Measurements from ENCODE around the gene HIPK1. TPM values are rescaled to one million over a fixed set of nuclear protein-coding genes. Genes with fewer than 3 reads are reported as not detected.

HIPK1 gene
- total RNA-seq, 1 donor from 2014 or later = 41.7 TPM

DNA sequence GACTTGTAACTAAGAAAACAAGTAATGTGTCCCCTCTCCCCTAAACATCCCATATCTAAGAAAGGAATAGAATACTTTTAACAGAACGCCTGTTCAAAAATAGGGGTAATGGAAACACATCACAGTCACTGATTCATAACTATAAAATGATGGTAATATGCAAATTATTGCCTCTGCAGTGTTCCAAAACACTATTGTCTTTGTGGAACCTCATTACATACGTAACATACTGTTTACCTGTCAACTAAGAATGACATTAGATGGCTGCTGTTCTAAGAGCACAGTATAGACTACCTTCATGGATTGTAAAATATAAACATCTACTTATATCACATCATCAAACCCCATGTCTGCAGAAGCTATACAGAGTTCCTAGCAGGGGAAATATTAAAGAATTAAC, 38.3 kb upstream of the HIPK1 start:
- Histone ChIP-seq H3K27ac (no peak overlapping the region), H3K4me1 (no peaks in the 10 kb centered on the region)
- intact Hi-C loops (cut with DNase I) = no loop called here

GRCh38 chr1:113891631-113892220, 37.4 kb upstream of the HIPK1 start:
- H3K27ac ChIP-seq = no peak overlapping the region
- TF ChIP-seq, protein P1, sequence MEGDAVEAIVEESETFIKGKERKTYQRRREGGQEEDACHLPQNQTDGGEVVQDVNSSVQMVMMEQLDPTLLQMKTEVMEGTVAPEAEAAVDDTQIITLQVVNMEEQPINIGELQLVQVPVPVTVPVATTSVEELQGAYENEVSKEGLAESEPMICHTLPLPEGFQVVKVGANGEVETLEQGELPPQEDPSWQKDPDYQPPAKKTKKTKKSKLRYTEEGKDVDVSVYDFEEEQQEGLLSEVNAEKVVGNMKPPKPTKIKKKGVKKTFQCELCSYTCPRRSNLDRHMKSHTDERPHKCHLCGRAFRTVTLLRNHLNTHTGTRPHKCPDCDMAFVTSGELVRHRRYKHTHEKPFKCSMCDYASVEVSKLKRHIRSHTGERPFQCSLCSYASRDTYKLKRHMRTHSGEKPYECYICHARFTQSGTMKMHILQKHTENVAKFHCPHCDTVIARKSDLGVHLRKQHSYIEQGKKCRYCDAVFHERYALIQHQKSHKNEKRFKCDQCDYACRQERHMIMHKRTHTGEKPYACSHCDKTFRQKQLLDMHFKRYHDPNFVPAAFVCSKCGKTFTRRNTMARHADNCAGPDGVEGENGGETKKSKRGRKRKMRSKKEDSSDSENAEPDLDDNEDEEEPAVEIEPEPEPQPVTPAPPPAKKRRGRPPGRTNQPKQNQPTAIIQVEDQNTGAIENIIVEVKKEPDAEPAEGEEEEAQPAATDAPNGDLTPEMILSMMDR (IDR thresholded peaks at IDR 0.05) = no peak
- H3K36me3 ChIP-seq = peaks cover 11 to 23% of the 10 kb centered on the region in 2 donors
- DNase-seq (ENCODE audit: low spot score in 2 of 2) = no peak
- H3K9me3 ChIP-seq = no peaks in the 10 kb centered on the region
- H3K4me3 ChIP-seq = no peak overlapping the region
- intact Hi-C loops (cut with DNase I) = no loop called here
- H3K27me3 ChIP-seq = no peaks in the 10 kb centered on the region
- H3K4me1 ChIP-seq = no peaks in the 10 kb centered on the region

More for the DNA sequence above, 38.3 kb upstream of the HIPK1 start:
- Histone ChIP-seq H3K27me3 (no peaks in the 10 kb centered on the region), H3K9me3 (no peaks in the 10 kb centered on the region), H3K36me3 (peaks cover 8 to 16% of the 10 kb centered on the region in 2 donors), H3K4me3 (no peak overlapping the region)
- TF ChIP-seq, protein P1 (IDR thresholded peaks at IDR 0.05) = no peak
- DNase-seq (ENCODE audit: low spot score in 2 of 2) = no peak

DNA sequence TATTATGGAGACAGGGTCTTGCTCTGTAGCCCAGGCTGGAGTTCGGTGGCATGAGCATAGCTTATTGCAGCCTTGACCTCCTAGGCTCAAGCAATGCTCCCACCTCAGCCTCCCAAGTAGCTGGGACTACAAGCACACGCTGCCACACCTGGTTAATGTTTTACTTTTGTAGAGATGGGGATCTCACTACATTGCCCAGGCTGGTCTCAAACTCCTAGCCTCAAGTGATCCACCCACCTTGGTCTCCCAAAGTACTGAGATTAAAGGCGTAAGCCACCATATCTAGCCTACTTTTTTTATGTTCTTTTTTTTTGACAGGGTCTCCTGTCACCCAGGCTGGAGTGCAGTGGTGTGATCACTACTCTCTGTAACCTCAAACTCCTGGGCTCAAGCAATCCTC, 35.9 kb upstream of the HIPK1 start:
- H3K4me3 ChIP-seq = no peak overlapping the region
- TF ChIP-seq, protein P1 (IDR thresholded peaks at IDR 0.05) = no peak
- no peaks in the 10 kb centered on the region for H3K27me3 ChIP-seq
- H3K9me3 ChIP-seq = no peaks in the 10 kb centered on the region
- H3K36me3 ChIP-seq = peaks cover 23 to 34% of the 10 kb centered on the region in 2 donors
- no peak for DNase-seq (ENCODE audit: low spot score in 2 of 2)
- H3K4me1 ChIP-seq = no peaks in the 10 kb centered on the region
- no peak overlapping the region for H3K27ac ChIP-seq
- intact Hi-C loops (cut with DNase I) = no loop called here

- Histone ChIP-seq H3K36me3 (peaks cover 28 to 39% of the 10 kb centered on the region in 2 donors), H3K27me3 (no peaks in the 10 kb centered on the region), H3K4me1 (peaks cover 0 to 8% of the 10 kb centered on the region in 2 donors), H3K4me3 (no peak overlapping the region), H3K27ac (no peak overlapping the region), H3K9me3 (no peaks in the 10 kb centered on the region)
- intact Hi-C loops (cut with DNase I) = no loop called here
- DNase-seq (ENCODE audit: low spot score in 2 of 2) = no peak
- TF ChIP-seq, protein P1 (IDR thresholded peaks at IDR 0.05) = no peak
These were observed 34.0 kb upstream of the HIPK1 start for GRCh38 chr1:113895098-113895497.

DNA sequence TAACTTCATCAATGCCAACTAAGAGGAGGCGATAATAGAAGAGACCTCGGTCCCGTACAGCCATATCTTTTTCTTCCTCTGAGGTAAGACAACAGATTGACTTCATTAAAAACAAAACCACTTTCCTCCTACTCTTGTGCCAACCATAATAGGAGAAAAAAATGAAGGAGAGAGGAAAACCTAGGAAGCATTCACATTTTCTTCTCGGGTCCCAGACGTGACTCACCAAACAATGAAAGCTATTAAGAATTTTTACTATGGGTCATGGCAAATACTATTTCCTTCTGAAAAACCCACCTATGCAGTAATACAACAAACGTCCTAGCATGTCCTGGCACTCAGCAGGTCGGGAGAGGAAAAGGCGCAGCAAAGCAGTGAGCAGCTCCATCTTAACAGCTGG, 33.2 kb upstream of the HIPK1 start:
- Histone ChIP-seq H3K27me3 (no peaks in the 10 kb centered on the region), H3K36me3 (peaks cover 28 to 46% of the 10 kb centered on the region in 2 donors), H3K27ac (no peak overlapping the region), H3K9me3 (no peaks in the 10 kb centered on the region), H3K4me1 (peaks cover 0 to 8% of the 10 kb centered on the region in 2 donors), H3K4me3 (no peak overlapping the region)
- TF ChIP-seq, protein P1 (IDR thresholded peaks at IDR 0.05) = no peak
- intact Hi-C loops (cut with DNase I) = no loop called here
- no peak for DNase-seq (ENCODE audit: low spot score in 2 of 2)
